Measurements from ENCODE around the gene LAMA5.

The LAMA5 gene

GRCh38 chr20:62381842-62382241 lies 14.7 kb upstream of the LAMA5 start:
- no peak for TF ChIP-seq FOXP2 (optimal IDR thresholded peaks at IDR 0.05; ENCODE audit: borderline replicate concordance, extremely low read depth, extremely low read length, insufficient read depth)
- TF ChIP-seq TAF1 (IDR thresholded peaks at IDR 0.05; ENCODE audit: borderline replicate concordance, insufficient read depth, low read length), result no peak
- TF ChIP-seq, protein P1, sequence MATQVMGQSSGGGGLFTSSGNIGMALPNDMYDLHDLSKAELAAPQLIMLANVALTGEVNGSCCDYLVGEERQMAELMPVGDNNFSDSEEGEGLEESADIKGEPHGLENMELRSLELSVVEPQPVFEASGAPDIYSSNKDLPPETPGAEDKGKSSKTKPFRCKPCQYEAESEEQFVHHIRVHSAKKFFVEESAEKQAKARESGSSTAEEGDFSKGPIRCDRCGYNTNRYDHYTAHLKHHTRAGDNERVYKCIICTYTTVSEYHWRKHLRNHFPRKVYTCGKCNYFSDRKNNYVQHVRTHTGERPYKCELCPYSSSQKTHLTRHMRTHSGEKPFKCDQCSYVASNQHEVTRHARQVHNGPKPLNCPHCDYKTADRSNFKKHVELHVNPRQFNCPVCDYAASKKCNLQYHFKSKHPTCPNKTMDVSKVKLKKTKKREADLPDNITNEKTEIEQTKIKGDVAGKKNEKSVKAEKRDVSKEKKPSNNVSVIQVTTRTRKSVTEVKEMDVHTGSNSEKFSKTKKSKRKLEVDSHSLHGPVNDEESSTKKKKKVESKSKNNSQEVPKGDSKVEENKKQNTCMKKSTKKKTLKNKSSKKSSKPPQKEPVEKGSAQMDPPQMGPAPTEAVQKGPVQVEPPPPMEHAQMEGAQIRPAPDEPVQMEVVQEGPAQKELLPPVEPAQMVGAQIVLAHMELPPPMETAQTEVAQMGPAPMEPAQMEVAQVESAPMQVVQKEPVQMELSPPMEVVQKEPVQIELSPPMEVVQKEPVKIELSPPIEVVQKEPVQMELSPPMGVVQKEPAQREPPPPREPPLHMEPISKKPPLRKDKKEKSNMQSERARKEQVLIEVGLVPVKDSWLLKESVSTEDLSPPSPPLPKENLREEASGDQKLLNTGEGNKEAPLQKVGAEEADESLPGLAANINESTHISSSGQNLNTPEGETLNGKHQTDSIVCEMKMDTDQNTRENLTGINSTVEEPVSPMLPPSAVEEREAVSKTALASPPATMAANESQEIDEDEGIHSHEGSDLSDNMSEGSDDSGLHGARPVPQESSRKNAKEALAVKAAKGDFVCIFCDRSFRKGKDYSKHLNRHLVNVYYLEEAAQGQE (IDR thresholded peaks at IDR 0.05; ENCODE audit: insufficient read depth in 1 of 2, low read depth in 2 of 2, low read length in 2 of 2), result no peak

DNA sequence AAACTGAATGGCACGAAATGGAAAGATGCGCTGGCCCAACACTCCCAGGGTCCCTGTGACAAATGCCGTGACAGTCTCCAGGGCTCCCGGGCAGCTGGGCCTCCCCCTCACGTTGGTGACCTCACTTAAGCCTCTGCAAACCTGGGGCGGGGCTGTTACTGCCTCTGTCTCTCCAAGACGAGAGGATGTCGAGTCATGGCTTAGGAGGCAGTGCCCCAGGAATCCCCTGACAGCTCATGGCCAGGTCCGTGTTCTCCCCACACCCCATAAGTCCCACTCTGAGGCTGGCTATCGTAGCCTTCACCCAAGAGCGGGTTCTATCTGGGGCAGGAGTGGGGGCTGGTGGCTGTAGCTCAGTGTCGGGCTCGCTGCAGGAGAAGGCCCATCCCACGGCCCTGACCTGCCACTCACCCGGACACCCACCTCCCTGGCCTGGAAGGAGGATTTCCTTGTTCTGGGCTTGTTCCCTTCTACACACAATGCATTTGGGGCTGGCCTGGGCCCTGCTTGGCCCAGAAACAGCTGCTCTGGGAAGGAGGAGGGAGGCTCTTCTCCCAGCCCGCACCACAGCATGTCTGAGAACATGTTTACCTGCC lies 14.2 kb upstream of the LAMA5 start:
- TF ChIP-seq FOXP2 (optimal IDR thresholded peaks at IDR 0.05; ENCODE audit: borderline replicate concordance, extremely low read depth, extremely low read length, insufficient read depth) (no peak), POLR2AphosphoS5 (IDR thresholded peaks at IDR 0.05; ENCODE audit: low read depth, low read length) (no peak; the same call in 1 of the 2 replicates)

DNA sequence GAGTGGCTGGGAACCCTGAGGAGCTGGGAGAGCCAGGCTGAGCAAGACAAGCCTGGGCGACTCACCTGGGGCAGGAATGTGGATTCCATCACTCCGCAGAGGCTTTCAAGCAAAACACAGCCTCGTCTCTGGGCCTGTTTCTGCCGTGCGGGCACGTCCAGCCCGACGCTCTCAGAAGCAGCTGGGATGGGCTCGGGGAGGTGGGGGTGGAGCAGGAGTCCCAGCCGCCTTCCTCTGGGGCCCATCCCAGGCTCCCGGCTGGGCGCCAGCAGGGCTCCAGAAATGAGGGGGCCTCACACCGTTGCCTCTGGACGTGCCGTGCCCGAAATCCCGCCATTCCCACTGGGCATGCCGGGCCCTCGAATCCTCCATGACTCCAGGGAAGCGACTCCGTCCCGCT lies 11.1 kb upstream of the LAMA5 start:
- TF ChIP-seq FOXP2 (optimal IDR thresholded peaks at IDR 0.05; ENCODE audit: borderline replicate concordance, extremely low read depth, extremely low read length, insufficient read depth), result no peak
- TF ChIP-seq POLR2AphosphoS5 (IDR thresholded peaks at IDR 0.05; ENCODE audit: low read depth, low read length), result no peak
- no peak for TF ChIP-seq TAF1 (IDR thresholded peaks at IDR 0.05; ENCODE audit: borderline replicate concordance, insufficient read depth, low read length)
- TF ChIP-seq, protein P1 (IDR thresholded peaks at IDR 0.05; ENCODE audit: insufficient read depth in 1 of 2, low read depth in 2 of 2, low read length in 2 of 2), result no peak
- TF ChIP-seq SIN3A (IDR thresholded peaks at IDR 0.05; ENCODE audit: borderline replicate concordance, insufficient read depth, low read length), result no peak

DNA sequence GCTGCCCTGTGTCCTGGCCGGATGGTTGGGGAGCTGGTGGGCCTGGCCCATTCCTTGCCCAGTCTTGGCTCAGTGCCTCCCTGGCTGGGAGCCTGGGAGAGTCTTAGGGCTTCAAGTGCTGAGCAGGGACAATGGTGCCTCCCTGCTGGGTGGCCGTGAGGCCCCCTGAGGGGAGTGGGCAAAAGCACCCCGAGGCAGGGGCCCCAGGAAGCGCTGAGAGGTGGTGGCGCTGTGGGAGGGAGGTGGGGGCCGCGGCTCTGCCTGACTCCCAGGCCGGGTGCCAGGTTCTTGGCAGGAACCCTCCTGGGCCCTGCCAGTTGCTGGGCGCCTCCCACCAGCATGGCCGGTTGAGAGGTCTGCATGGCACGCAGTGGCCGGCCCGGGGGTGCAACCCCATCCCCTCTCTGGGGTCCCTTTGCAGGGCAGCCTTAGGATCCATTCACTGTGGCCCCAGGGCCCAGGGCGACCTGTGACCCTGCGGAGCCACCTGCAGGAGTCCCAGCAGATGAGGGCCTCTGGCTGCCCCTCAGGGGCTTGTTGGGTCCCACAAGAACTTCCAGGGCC lies 10.6 kb upstream of the LAMA5 start:
- TF ChIP-seq FOXP2 (optimal IDR thresholded peaks at IDR 0.05; ENCODE audit: borderline replicate concordance, extremely low read depth, extremely low read length, insufficient read depth), result no peak
- TF ChIP-seq POLR2AphosphoS5 (IDR thresholded peaks at IDR 0.05; ENCODE audit: low read depth, low read length), result no peak
- no peak for TF ChIP-seq SIN3A (IDR thresholded peaks at IDR 0.05; ENCODE audit: borderline replicate concordance, insufficient read depth, low read length)
- TF ChIP-seq, protein P1 (IDR thresholded peaks at IDR 0.05; ENCODE audit: insufficient read depth in 1 of 2, low read depth in 2 of 2, low read length in 2 of 2), result no peak
- TF ChIP-seq TAF1 (IDR thresholded peaks at IDR 0.05; ENCODE audit: borderline replicate concordance, insufficient read depth, low read length), result no peak

DNA sequence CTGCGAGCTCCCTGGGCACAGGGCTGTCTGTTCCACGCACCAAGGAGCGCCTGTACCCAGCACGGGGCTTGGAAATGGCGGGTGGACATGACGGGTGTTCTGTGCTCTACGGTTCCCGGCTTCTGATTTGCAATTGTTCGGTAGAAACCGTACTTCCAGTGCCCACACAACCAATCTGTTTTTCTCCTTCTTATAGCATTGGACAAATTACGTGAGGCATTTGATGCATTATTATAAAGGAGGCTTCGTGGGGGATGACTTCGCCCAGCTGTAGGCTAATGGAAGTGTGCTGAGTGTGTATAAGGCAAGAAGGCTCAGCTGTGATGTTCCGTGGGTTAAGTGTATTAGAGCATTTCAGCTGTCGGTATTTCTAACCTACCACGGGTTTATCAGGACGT lies 10.0 kb upstream of the LAMA5 start:
- TF ChIP-seq, protein P1 (IDR thresholded peaks at IDR 0.05; ENCODE audit: insufficient read depth in 1 of 2, low read depth in 2 of 2, low read length in 2 of 2), result no peak
- TF ChIP-seq TAF1 (IDR thresholded peaks at IDR 0.05; ENCODE audit: borderline replicate concordance, insufficient read depth, low read length) (no peak), SIN3A (IDR thresholded peaks at IDR 0.05; ENCODE audit: borderline replicate concordance, insufficient read depth, low read length) (no peak), POLR2AphosphoS5 (IDR thresholded peaks at IDR 0.05; ENCODE audit: low read depth, low read length) (no peak), FOXP2 (optimal IDR thresholded peaks at IDR 0.05; ENCODE audit: borderline replicate concordance, extremely low read depth, extremely low read length, insufficient read depth) (no peak)

All from PFSK-1 (cell line).